ENCODE data around the gene KRT34.
"Not testable (repeated sequence)": the region's sequence is repeated elsewhere in the genome, so short reads cannot be mapped to it uniquely, and the experiment has no call there.

KRT34 gene

DNA sequence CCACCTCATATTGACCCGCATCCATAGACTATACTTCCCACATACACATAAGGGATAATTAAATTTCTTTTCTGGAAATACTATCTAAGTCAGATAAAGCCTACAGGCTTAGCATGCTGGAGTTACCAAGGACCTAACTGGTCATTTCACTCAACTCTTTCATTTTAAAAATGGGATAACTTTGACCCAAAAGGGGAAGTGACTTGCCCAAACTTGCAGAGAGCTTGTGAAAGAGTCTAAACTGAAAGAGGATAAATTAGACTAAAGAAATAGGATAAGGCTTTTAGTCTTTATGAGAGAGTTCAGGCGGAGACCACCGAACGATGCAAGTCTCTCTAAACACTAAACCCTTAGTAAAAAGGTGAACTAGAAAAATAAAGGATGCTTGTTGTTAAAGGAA, 27.6 kb downstream of the KRT34 start:
- TF ChIP-seq, protein P1, sequence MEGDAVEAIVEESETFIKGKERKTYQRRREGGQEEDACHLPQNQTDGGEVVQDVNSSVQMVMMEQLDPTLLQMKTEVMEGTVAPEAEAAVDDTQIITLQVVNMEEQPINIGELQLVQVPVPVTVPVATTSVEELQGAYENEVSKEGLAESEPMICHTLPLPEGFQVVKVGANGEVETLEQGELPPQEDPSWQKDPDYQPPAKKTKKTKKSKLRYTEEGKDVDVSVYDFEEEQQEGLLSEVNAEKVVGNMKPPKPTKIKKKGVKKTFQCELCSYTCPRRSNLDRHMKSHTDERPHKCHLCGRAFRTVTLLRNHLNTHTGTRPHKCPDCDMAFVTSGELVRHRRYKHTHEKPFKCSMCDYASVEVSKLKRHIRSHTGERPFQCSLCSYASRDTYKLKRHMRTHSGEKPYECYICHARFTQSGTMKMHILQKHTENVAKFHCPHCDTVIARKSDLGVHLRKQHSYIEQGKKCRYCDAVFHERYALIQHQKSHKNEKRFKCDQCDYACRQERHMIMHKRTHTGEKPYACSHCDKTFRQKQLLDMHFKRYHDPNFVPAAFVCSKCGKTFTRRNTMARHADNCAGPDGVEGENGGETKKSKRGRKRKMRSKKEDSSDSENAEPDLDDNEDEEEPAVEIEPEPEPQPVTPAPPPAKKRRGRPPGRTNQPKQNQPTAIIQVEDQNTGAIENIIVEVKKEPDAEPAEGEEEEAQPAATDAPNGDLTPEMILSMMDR (IDR thresholded peaks at IDR 0.05; ENCODE audit: low read depth, low read length): no peak
- H3K4me3 ChIP-seq (replicated peaks in 1 of 2; ENCODE audit: low read depth in 2 of 2, low read length in 2 of 2): no peak overlapping the region
- no peak for DNase-seq (ENCODE audit: low read depth in 2 of 2)

DNA sequence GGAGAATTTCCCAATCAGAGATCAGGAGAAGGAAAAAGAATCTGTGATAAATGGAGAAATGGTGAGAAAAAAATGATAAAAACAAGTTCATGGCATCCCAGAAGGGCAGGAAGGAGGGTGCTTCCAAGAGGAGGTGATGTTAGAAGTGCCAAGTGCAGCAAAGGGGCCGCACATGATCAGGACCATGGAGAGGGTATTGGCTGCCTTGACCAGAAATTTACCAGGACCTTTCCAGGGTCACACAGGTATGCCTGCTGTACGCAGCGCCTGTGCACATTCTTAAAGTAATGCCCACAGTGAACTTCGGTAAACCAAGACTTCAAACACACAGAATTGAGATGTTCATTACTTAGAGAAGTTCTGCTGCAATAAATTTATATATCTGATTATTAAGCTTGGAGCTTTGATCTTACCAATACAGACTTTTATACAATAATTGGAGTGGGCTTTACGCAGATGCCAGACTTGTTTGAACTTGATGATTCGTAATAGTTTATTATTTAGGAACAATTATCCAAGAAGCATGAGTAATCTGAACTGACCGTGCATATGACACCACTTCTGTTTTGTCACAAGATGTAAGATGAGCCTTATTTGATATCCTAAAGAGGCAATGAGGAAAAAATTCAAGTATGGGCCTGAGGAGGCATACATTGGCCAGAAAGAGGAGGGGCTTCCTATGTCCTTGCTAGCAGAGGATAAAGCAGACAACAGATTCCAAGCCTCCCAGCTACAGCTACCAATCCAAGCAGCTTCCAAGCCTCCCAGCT, 29.3 kb downstream of the KRT34 start:
- TF ChIP-seq, protein P1 (IDR thresholded peaks at IDR 0.05; ENCODE audit: low read depth, low read length): no peak
- H3K4me3 ChIP-seq (replicated peaks in 1 of 2; ENCODE audit: low read depth in 2 of 2, low read length in 2 of 2): no peak overlapping the region
- no peak for DNase-seq (ENCODE audit: low read depth in 2 of 2)

DNA sequence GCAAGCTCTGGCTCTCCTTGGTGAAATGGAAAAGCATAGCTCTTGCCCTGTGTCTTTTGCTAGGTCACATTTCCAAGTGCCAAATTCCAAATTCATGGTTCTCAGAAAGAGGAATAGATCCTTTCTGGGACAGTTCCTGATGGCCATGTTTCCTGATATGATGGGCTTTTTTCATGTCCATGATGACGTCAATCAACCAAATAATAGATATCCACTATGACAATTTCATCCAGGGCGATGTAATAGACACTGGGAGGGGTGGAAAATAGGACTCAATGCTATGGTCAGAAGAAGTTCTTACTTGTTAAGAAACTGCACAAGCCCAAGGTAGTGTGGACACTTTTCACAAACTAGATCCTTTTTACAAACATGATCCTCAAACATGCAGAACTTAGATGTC, 30.9 kb downstream of the KRT34 start:
- no peak overlapping the region for H3K4me3 ChIP-seq (replicated peaks in 1 of 2; ENCODE audit: low read depth in 2 of 2, low read length in 2 of 2)
- no peak for DNase-seq (ENCODE audit: low read depth in 2 of 2)
- TF ChIP-seq, protein P1 (IDR thresholded peaks at IDR 0.05; ENCODE audit: low read depth, low read length): no peak

GRCh38 chr17:41350381-41350878, 31.7 kb downstream of the KRT34 start, which contains the start of gene KRT33A:
KRT33A (minus strand) TSS chr17:41350828; CDS start chr17:41350767, 61 bp downstream.
- not testable (repeated sequence) for DNase-seq (ENCODE audit: low read depth in 2 of 2); H3K4me3 ChIP-seq (replicated peaks in 1 of 2; ENCODE audit: low read depth in 2 of 2, low read length in 2 of 2)

DNA sequence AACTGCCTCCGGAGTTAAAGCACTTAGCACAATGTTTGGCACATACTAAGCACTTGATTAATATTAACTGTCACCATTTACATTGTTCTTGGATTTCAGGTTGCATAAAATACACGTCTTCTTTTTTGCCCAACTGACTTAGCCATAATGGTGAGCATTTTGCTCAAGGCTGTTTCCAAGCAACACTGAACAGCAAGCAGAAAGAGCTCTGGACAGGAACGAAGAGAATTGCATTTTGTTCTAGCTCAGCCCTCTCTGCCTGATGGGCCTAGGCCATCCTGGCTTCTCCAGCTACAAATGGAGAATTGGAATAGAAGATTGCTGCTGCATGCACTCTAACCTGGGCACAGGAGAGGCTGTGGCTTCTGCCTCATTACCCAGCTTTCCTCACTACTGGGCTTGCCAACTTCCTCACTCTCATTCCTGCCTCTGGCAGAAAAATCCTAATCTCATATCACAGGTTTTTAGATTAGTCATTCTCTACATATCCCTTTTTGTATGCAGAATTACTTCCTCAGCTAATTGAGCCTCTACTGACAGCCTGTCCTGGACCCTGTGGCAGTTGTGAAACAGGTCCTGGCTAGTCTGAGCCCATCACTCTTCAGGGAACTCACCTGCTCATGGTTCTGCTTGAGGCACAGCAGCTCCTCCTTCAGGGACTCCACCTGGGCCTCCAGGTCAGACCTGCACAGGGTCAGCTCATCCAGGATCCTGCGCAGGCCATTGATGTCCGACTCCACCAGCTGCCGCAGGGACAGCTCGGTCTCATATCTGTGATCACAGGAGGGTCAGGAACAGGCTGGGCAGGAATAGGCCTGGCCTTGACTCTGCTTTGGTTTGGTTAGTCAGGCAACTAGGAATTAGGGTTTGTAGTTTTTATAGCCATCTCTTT, 34.0 kb downstream of the KRT34 start:
- H3K4me3 ChIP-seq (replicated peaks in 1 of 2; ENCODE audit: low read depth in 2 of 2, low read length in 2 of 2): no peak overlapping the region
- TF ChIP-seq, protein P1 (IDR thresholded peaks at IDR 0.05; ENCODE audit: low read depth, low read length): no peak
- DNase-seq (ENCODE audit: low read depth in 2 of 2): no peak

DNA sequence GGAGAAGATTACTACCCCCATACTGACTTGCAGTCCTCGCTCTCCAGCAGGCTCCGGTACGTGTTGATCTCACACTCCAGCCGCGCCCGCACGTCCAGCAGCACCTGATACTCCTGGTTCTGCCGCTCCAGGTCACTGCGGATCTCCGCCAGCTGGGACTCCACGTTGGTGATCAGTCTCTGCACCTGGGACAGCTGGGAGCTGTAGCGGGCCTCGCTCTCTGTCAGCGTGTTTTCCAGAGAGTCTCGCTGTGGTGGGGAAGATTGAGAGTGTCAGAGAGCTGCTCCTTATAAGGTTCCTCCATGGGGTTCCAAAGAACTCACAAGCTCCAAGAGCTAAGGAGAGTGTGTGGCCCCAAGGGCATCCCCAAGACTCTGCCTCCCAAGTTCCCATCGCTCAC, 35.7 kb downstream of the KRT34 start:
- not testable (repeated sequence) for H3K4me3 ChIP-seq (replicated peaks in 1 of 2; ENCODE audit: low read depth in 2 of 2, low read length in 2 of 2); DNase-seq (ENCODE audit: low read depth in 2 of 2)

DNA sequence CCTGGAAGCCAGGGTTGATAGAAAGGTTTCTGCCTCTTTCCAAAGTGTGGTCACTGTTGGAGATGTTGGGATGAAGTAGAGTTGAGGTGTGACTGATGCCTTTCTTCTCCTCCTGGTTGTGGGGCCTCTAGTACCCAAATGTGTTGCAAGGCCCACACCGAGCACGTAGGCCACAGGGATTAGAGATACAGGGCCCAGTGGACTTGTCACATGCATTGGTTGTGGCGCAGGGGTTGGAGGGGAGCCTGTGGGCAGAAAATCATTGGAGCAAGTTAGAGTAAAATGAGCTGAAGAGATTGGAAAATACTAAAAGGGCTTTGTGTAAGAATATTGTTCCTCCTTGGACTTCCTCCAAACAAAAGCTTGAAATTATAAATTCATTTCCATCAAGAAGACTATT, 36.1 kb downstream of the KRT34 start:
- TF ChIP-seq, protein P1 (IDR thresholded peaks at IDR 0.05; ENCODE audit: low read depth, low read length): no peak
- DNase-seq (ENCODE audit: low read depth in 2 of 2): no peak
- no peak overlapping the region for H3K4me3 ChIP-seq (replicated peaks in 1 of 2; ENCODE audit: low read depth in 2 of 2, low read length in 2 of 2)
